NCI-H446 (cell line): ENCODE data around the gene ZSCAN5B.
"Not testable (repeated sequence)": the region's sequence is repeated elsewhere in the genome, so short reads cannot be mapped to it uniquely, and the experiment has no call there.

ENCODE experiments used
- DNase-seq, 2 experiments: peaks; one replicate each; lab custom pipeline; 2025; lab: John Stamatoyannopoulos, UW

ZSCAN5B gene

DNA sequence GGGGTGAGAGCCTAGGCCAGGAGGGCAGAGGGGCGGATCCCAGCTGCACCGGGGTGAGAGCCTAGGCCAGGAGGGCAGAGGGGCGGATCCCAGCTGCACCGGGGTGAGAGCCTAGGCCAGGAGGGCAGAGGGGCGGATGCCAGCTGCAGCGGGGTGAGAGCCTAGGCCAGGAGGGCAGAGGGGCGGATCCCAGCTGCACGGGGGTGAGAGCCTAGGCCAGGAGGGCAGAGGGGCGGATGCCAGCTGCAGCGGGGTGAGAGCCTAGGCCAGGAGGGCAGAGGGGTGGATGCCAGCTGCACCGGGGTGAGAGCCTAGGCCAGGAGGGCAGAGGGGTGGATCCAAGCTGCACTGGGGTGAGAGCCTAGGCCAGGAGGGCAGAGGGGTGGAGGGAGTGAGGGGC is 21.3 kb downstream of the ZSCAN5B start:
- DNase-seq = not testable (repeated sequence)

- not testable (repeated sequence) for DNase-seq
Observed at GRCh38 chr19:56175861-56176307, 21.7 kb downstream of the ZSCAN5B start, which contains the start of gene GALP. Gene GALP, plus strand, starts transcription at chr19:56176008. Its CDS starts 1,101 bp downstream, at chr19:56177109.

- DNase-seq = no peak
Observed at GRCh38 chr19:56174550-56174949, 23.0 kb downstream of the ZSCAN5B start.

- DNase-seq = no peak
Observed at GRCh38 chr19:56174086-56174485, 23.5 kb downstream of the ZSCAN5B start.

- no peak for DNase-seq
Observed at GRCh38 chr19:56170261-56170660, 27.3 kb downstream of the ZSCAN5B start.

GRCh38 chr19:56167064-56167578 is 30.5 kb downstream of the ZSCAN5B start:
- DNase-seq = no peak

DNA sequence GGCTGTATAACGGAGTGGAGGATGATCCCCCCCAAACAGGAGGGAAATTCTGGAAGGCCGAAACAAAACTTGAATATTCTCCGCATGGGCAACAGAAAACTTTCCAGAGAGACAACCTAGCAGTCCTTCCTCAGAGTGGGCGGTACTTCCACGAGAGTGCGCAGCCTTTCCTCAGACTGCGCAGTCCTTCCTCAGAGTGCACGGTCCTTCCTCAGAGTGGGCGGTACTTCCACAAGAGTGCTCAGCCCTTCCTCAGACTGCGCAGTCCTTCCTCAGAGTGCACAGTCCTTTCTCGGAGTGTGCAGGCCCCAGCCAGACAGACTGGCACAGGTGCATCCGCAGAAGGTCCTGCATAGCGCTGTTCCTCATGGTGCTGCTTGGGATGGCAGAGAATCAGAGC is 34.5 kb downstream of the ZSCAN5B start:
- DNase-seq = no peak

DNA sequence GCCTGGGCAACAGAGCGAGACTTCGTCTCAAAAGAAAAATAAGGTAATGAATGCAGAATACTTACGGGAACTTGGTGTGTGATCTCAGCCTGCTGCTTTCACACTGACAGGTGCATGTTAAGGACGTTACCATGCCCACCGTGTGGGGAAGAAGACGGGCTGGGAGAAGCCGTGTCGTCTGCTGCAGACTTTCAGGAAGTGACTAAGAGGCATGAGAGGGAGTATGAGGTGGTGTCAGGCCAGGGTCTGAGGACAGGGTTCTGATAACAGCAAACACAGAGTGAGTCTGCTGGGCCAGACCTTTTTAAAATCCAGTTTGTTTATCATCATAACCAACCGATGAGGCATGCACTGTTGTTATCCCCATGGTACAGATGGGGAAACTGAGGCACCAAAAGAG is 35.3 kb downstream of the ZSCAN5B start:
- DNase-seq = no peak

GRCh38 chr19:56161534-56161933 is 36.0 kb downstream of the ZSCAN5B start:
- DNase-seq = no peak

DNA sequence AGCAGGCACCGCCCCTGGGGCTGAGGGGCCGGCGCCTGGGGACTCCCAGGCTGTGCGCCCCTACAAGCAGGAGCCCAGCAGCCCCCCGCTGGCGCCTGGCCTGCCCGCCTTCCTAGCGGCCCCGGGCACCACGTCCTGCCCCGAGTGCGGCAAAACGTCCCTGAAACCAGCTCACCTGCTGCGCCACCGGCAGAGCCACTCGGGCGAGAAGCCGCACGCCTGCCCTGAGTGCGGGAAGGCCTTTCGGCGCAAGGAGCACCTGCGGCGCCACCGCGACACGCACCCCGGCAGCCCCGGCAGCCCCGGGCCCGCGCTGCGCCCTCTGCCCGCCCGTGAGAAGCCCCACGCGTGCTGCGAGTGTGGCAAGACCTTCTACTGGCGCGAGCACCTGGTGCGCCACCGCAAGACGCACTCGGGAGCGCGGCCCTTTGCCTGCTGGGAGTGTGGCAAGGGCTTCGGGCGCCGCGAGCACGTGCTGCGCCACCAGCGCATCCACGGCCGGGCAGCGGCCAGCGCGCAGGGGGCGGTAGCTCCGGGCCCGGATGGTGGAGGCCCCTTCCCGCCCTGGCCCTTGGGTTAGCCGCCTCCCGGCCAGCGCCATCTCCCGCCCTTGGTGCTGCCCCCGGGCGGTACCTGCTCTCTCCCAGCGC is 37.8 kb downstream of the ZSCAN5B start:
- no peak for DNase-seq

- DNase-seq = no peak
Observed at GRCh38 chr19:56159009-56159559, 38.5 kb downstream of the ZSCAN5B start.

GRCh38 chr19:56158170-56158757 is 39.3 kb downstream of the ZSCAN5B start:
- DNase-seq = no peak

DNA sequence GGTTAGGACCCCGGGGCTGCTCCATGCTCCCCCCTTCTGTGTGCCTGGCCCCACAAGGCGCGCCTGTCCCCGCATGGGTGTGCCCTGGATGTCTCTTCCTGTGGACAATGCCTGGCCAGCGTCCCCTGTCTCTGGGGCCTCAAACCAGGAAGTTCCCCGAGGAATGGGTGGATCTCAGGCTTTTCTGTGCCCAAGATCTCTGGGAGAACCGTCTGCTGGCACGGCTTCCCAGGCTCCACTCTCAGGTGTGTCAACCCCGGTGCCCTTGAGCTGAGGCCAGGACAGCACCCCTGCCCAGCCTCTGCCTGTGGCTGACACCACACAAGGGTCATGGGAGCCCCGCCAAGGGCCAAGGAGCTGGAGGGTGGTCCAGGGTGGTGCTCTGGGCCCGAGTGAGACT is 40.8 kb downstream of the ZSCAN5B start:
- no peak for DNase-seq

GRCh38 chr19:56155124-56155687 is 42.4 kb downstream of the ZSCAN5B start:
- no peak for DNase-seq

- no peak for DNase-seq
Observed at GRCh38 chr19:56153507-56153906, 44.1 kb downstream of the ZSCAN5B start.

DNA sequence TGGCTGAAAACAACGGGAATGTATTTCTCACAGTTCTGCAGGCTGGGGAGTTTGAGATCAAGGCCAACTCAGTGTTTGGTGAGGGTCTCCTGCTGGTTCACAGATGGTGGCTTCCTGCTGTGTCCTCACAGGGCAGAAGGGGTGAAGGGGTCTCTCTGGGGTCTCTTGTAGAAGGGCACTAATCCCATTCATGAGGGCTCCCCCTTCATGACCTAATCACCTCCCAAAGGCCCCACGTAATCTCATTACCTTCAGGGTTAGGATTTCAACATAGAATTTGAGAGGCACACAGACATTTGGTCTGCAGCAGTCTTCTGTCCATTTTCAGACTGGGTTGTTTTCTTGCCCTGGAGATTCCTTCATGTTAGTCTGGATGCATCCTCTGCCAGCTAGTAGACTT is 44.9 kb downstream of the ZSCAN5B start:
- no peak for DNase-seq

DNA sequence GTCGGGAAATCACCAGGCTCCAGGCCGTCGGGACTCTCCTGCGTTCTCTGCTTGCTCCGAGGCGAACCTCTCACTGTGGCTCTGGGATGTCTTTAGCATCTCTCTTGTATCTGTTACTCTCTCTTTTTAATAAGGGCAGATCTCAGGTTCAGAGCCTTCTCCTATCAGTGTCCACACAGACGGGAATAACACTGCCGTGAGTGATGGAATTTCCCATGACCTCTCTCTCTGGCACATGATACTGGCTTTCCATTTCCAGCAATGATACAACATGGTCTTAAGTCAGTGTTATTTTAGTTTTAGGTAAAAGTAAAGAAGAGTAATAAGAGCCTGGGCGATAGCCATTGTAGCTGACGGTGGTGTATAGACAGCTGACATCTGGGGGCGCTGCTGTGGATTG is 47.2 kb downstream of the ZSCAN5B start:
- no peak for DNase-seq

DNA sequence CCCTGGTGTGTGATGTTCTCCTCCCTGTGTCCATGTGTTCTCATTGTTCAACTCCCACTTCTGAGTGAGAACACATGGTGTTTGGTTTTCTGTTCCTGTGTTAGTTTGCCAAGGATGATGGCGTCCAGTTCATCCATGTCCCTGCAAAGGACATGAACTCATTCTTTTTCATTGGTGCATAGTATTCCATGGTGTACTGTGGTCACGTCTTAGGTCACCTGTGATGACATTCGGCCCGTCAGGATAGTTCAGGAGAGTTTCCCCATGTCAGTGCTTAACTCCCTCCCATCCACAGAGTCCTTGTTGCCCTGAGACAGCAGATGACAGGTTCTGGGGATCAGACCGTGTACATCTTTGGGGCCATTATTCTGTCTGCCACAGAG is 47.9 kb downstream of the ZSCAN5B start:
- no peak for DNase-seq

DNA sequence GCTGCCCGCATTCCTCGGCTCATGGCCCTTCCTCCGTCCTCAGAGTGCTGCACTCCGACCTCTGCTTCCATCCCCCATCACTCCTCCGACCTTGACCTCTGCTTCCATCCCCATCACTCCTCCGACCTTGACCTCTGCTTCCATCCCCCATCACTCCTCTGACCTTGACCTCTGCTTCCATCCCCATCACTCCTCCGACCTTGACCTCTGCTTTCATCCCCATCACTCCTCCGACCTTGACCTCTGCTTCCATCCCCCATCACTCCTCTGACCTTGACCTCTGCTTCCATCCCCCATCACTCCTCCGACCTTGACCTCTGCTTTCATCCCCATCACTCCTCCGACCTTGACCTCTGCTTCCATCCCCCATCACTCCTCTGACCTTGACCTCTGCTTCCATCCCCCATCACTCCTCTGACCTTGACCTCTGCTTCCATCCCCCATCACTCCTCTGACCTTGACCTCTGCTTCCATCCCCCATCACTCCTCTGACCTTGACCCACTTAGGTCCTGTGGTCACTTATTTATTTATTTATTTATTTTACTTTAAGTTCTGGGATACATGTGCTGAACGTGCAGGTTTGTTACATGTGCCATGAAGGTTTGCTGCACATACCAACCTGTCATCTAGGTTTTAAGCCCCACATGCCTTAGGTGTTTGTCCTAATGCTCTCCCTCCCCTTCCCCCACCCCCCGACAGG is 48.5 kb downstream of the ZSCAN5B start:
- DNase-seq = not testable (repeated sequence)

GRCh38 chr19:56148096-56148495 is 49.5 kb downstream of the ZSCAN5B start:
- DNase-seq = no peak

DNA sequence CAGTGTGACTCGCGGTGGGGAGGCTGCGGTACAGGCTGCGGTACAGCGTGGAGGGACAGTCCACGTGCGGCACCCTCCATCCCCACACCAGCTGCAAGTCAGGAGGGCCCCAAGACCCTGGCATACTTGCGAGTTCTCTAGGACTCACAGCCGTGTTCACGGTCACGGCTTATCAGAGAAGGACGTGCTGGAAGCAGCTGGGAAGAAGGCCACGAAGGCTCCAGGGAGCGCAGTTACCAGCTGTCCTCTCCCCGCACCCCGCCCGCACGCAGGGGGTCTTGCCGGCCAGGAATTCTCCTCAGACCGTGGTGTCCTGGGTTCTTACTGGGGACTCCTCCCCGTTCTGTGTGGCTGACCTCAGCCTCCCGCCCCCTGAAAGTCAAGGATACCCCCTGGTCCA is 50.3 kb downstream of the ZSCAN5B start:
- DNase-seq = no peak

DNA sequence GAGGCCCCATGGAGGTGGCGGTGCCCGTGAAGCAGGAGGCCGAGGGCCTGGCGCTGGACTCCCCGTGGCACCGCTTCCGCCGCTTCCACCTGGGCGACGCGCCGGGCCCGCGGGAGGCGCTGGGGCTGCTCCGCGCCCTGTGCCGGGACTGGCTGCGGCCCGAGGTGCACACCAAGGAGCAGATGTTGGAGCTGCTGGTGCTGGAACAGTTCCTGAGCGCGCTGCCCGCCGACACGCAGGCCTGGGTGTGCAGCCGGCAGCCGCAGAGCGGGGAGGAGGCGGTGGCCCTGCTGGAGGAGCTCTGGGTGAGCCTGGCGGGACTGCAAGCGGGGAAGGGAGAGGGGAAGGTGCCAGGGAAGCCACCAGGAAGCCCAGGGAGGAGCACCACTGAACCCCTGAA is 50.7 kb downstream of the ZSCAN5B start:
- no peak for DNase-seq
